GM18873 (cell line): Measurements from ENCODE around the gene CFAP57.
"Not testable (repeated sequence)": the region's sequence is repeated elsewhere in the genome, so short reads cannot be mapped to it uniquely, and the experiment has no call there.

Experiments
- ATAC-seq: cut with Tn5 transposase; IDR thresholded peaks from one replicate; pipeline ENCODE4 v1.9.1; 2021; ENCODE audit warnings: mild to moderate bottlenecking, moderate library complexity, moderate number of reproducible peaks; ENCODE audit not compliant: unreplicated experiment, low FRiP score

CFAP57 gene

GRCh38 chr1:43171876-43172526, at the start of gene CFAP57, which contains the start of gene EBNA1BP2:
CFAP57 (plus strand) TSS chr1:43172330; CDS start chr1:43172754, 424 bp downstream.
EBNA1BP2 (minus strand) TSS chr1:43172290; CDS start chr1:43172118, 172 bp downstream.
- peak; percentile 79 for ATAC-seq

GRCh38 chr1:43123031-43123430, 49.1 kb upstream of the CFAP57 start:
- ATAC-seq = no peak

- no peak for ATAC-seq
Observed at GRCh38 chr1:43128816-43129215, 43.3 kb upstream of the CFAP57 start.

- no peak for ATAC-seq
Observed at GRCh38 chr1:43129426-43129825, 42.7 kb upstream of the CFAP57 start.

- ATAC-seq = no peak
Observed at GRCh38 chr1:43134068-43134467, 38.1 kb upstream of the CFAP57 start.

GRCh38 chr1:43134640-43135039, 37.5 kb upstream of the CFAP57 start:
- ATAC-seq = no peak

GRCh38 chr1:43135857-43136781, 36.0 kb upstream of the CFAP57 start:
- ATAC-seq = no peak

- no peak for ATAC-seq
Observed at GRCh38 chr1:43137445-43138052, 34.6 kb upstream of the CFAP57 start.

GRCh38 chr1:43139295-43139694, 32.8 kb upstream of the CFAP57 start:
- ATAC-seq = not testable (repeated sequence)

GRCh38 chr1:43140010-43140409, 32.1 kb upstream of the CFAP57 start:
- no peak for ATAC-seq

GRCh38 chr1:43140583-43140982, 31.5 kb upstream of the CFAP57 start:
- ATAC-seq = no peak

- ATAC-seq = no peak
Observed at GRCh38 chr1:43143441-43143888, 28.7 kb upstream of the CFAP57 start.

GRCh38 chr1:43144237-43144636, 27.9 kb upstream of the CFAP57 start:
- ATAC-seq = no peak

GRCh38 chr1:43147625-43148327, 24.4 kb upstream of the CFAP57 start:
- no peak for ATAC-seq

- ATAC-seq = no peak
Observed at GRCh38 chr1:43149889-43150288, 22.2 kb upstream of the CFAP57 start.

GRCh38 chr1:43152866-43153265, 19.3 kb upstream of the CFAP57 start:
- ATAC-seq = no peak

GRCh38 chr1:43153443-43153842, 18.7 kb upstream of the CFAP57 start:
- ATAC-seq = no peak

- ATAC-seq = no peak
Observed at GRCh38 chr1:43156026-43156425, 16.1 kb upstream of the CFAP57 start.

GRCh38 chr1:43165162-43165561, 7.0 kb upstream of the CFAP57 start:
- no peak for ATAC-seq

- no peak for ATAC-seq
Observed at GRCh38 chr1:43165765-43166164, 6.4 kb upstream of the CFAP57 start.
